Astrocyte (in vitro differentiated cells and primary cell): ENCODE measurements around the gene CLMN.

Experiments
- CTCF ChIP-seq: IDR thresholded peaks from 2 replicates; pipeline ENCODE4 v1.5.1; 2011; ENCODE audit warnings: low read depth, mild to moderate bottlenecking, inconsistent platforms, low read length, moderate library complexity; ENCODE audit not compliant: insufficient read depth
- EZH2 ChIP-seq: IDR thresholded peaks from 2 replicates; pipeline ENCODE4 v1.6.1; 2012; ENCODE audit warnings: mild to moderate bottlenecking, low read length, inconsistent platforms; ENCODE audit not compliant: insufficient read depth

GRCh38 chr14:95263527-95264231, 56.0 kb downstream of the CLMN start:
- no peak for TF ChIP-seq EZH2
- no peak for TF ChIP-seq CTCF
